Keratinocyte (primary cell): ENCODE results near the gene MYH15. TPM values are rescaled to one million over a fixed set of nuclear protein-coding genes. Genes with fewer than 3 reads are reported as not detected.

Experiments
- DNase-seq: peaks from one replicate; pipeline ENCODE4 v3.0.0-alpha.2; 2011; ENCODE audit warnings: low read depth, missing footprints, low spot score
- FAIRE-seq: peaks from 2 replicates; lab custom pipeline; 2011; peaks lifted over from hg19 to GRCh38; lab: Jason Lieb, UNC
- H2AFZ ChIP-seq: 2 replicates; pipeline ENCODE4 v1.6.0; 2012; ENCODE audit warnings: low read length, control low read depth, inconsistent platforms; ENCODE audit not compliant: control insufficient read depth
- H3K27ac ChIP-seq: 2 replicates; pipeline ENCODE4 v1.5.1; 2011; ENCODE audit warnings: low read length; ENCODE audit not compliant: control insufficient read depth, insufficient read depth
- H3K27me3 ChIP-seq: 3 replicates; pipeline ENCODE4 v1.6.0; 2011; ENCODE audit warnings: low read length; ENCODE audit not compliant: control insufficient read depth, insufficient read depth; ENCODE audit errors: extremely low read depth
- H3K36me3 ChIP-seq, 2 experiments: 2 replicates in 1 of 2; 3 replicates in 1 of 2; pipeline ENCODE4 v1.5.1; 2011; ENCODE audit warnings: low read length in 2 of 2, mild to moderate bottlenecking in 1 of 2; ENCODE audit not compliant: control insufficient read depth in 2 of 2, insufficient read depth in 2 of 2; ENCODE audit errors: extremely low read depth in 1 of 2
- H3K4me1 ChIP-seq: 3 replicates; pipeline ENCODE4 v1.5.1; 2011; ENCODE audit warnings: low read length; ENCODE audit not compliant: control insufficient read depth, insufficient read depth; ENCODE audit errors: extremely low read depth
- H3K4me2 ChIP-seq: 3 replicates; pipeline ENCODE4 v1.6.0; 2011; ENCODE audit warnings: low read depth, low read length; ENCODE audit not compliant: control insufficient read depth, insufficient read depth; ENCODE audit errors: extremely low read depth
- H3K4me3 ChIP-seq, 3 experiments: fragments of 200-600 bp in 1 of 3; sonication (generic) in 1 of 3; 2 replicates in 2 of 3; 3 replicates in 1 of 3; pipeline ENCODE4 v1.5.1; 2011 to 2016; ENCODE audit warnings: low read length in 3 of 3, mild to moderate bottlenecking in 3 of 3, control low read depth in 2 of 3, inconsistent platforms in 1 of 3, low read depth in 1 of 3, mixed read lengths in 1 of 3, mixed run types in 1 of 3, moderate library complexity in 1 of 3; ENCODE audit not compliant: control insufficient read depth in 2 of 3, insufficient read depth in 2 of 3; ENCODE audit errors: extremely low read depth in 1 of 3
- H3K79me2 ChIP-seq: 2 replicates; pipeline ENCODE4 v1.6.0; 2012; ENCODE audit warnings: low read length; ENCODE audit not compliant: control insufficient read depth, insufficient read depth
- H3K9ac ChIP-seq: 3 replicates; pipeline ENCODE4 v1.6.0; 2011; ENCODE audit warnings: low read length; ENCODE audit not compliant: control insufficient read depth, insufficient read depth; ENCODE audit errors: extremely low read depth
- H3K9me1 ChIP-seq: 3 replicates; pipeline ENCODE4 v1.6.0; 2011; ENCODE audit warnings: low read length; ENCODE audit not compliant: control insufficient read depth, insufficient read depth; ENCODE audit errors: extremely low read depth
- H3K9me3 ChIP-seq: 2 replicates; pipeline ENCODE4 v1.5.1; 2012; ENCODE audit warnings: low read depth, low read length; ENCODE audit not compliant: control insufficient read depth
- H4K20me1 ChIP-seq: 3 replicates; pipeline ENCODE4 v1.6.0; 2011; ENCODE audit warnings: low read length; ENCODE audit not compliant: control insufficient read depth, insufficient read depth; ENCODE audit errors: extremely low read depth
- EZH2 ChIP-seq: IDR thresholded peaks from one replicate; pipeline ENCODE4 v1.6.1; 2012; ENCODE audit warnings: inconsistent platforms, mild to moderate bottlenecking, low read length, moderate library complexity
- dilution Hi-C: fragments of 300-500 bp; cut with MboI; formaldehyde crosslinking; loops from one replicate; pipeline ENCODE4 v1.7.0; 2020; ENCODE audit warnings: low sequenced_read_pairs; ENCODE audit not compliant: extremely low pct_ligation_motif_present
- polyA plus RNA-seq, 5 experiments: library from polyadenylated mRNA; depleted of rRNA in 3 of 5; stranded (reverse) in 3 of 5; stranded (forward) in 1 of 5; unstranded in 1 of 5; fragments of >200 nt; gene quantifications; 1 replicate in 1 of 5; 2 replicates in 3 of 5; 3 replicates in 1 of 5; pipeline versions ENCODE4 v1.2.1 to v1.2.3, GENCODE V29; 2011 to 2012; ENCODE audit warnings: missing spikeins in 2 of 5, low read depth in 1 of 5, low replicate concordance in 1 of 5
- TF ChIP-seq, protein P1 (sequence below), 3 experiments: IDR thresholded peaks in 1 of 3; conservative IDR thresholded peaks in 1 of 3; optimal IDR thresholded peaks in 1 of 3; 2 replicates in 2 of 3; 3 replicates in 1 of 3; pipeline versions ENCODE3 to v1.5.1; 2011; ENCODE audit warnings: low read length in 3 of 3, mild to moderate bottlenecking in 3 of 3, moderate library complexity in 2 of 3, control low read depth in 1 of 3, inconsistent platforms in 1 of 3; ENCODE audit not compliant: insufficient read depth in 2 of 3; ENCODE audit errors: extremely low read depth in 1 of 3

Gene MYH15
- polyA plus RNA-seq, 1 donor (not counting 4 experiments of a cell fraction or from before 2014, with no cell fraction given), result 0.87 TPM

DNA sequence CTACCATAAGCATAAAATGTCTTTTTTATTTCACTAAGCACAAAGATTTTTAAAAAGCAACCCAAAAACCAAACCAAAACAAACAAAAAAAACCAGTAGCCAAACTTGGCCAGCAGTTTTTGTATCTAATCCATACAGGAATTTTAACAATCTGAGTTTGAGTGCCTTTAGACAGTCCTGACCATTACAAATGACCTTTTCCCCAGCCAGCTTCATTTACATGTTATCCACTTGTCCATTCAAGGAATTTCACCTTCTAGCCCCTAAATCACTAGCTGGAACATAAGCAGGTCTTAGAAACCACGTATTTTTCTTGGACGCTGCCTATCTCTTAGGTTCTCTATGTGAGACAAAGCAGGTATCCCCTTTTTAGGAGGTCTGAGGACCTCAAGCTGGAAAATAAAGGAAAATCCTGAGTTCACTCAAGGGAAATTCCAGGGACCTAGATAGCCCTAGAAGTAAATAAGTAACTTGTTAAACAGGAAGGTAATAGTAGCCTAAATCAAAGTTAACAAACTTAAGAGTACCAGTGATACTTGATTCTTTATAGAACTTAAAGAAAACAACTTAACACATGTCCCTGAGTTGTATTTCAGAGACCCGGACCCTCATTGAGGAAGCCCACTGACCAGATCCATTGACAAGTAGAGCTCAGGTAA is 44.6 kb upstream of the MYH15 start:
- Histone ChIP-seq H3K4me3 (no peak overlapping the region), H3K9me3 (no peaks in the 10 kb centered on the region), H2AFZ (no peak overlapping the region), H3K79me2 (no peaks in the 10 kb centered on the region), H4K20me1 (no peaks in the 10 kb centered on the region), H3K27me3 (no peaks in the 10 kb centered on the region), H3K36me3 (peaks cover 0 to 1% of the 10 kb centered on the region in 2 experiments), H3K4me1 (no peaks in the 10 kb centered on the region), H3K9me1 (no peaks in the 10 kb centered on the region), H3K27ac (no peak overlapping the region), H3K4me2 (no peak overlapping the region), H3K9ac (no peak overlapping the region)
- DNase-seq (no peak), FAIRE-seq (no peak)
- TF ChIP-seq, protein P1, sequence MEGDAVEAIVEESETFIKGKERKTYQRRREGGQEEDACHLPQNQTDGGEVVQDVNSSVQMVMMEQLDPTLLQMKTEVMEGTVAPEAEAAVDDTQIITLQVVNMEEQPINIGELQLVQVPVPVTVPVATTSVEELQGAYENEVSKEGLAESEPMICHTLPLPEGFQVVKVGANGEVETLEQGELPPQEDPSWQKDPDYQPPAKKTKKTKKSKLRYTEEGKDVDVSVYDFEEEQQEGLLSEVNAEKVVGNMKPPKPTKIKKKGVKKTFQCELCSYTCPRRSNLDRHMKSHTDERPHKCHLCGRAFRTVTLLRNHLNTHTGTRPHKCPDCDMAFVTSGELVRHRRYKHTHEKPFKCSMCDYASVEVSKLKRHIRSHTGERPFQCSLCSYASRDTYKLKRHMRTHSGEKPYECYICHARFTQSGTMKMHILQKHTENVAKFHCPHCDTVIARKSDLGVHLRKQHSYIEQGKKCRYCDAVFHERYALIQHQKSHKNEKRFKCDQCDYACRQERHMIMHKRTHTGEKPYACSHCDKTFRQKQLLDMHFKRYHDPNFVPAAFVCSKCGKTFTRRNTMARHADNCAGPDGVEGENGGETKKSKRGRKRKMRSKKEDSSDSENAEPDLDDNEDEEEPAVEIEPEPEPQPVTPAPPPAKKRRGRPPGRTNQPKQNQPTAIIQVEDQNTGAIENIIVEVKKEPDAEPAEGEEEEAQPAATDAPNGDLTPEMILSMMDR (optimal IDR thresholded peaks at IDR 0.05 in 1 of 3, IDR thresholded peaks at IDR 0.05 in 1 of 3, conservative IDR thresholded peaks at IDR 0.05 in 1 of 3; ENCODE audit: extremely low read depth in 1 of 3, insufficient read depth in 2 of 3, low read length in 3 of 3), result no peak
- TF ChIP-seq EZH2, result no peak
- dilution Hi-C loops, result no loop called here

DNA sequence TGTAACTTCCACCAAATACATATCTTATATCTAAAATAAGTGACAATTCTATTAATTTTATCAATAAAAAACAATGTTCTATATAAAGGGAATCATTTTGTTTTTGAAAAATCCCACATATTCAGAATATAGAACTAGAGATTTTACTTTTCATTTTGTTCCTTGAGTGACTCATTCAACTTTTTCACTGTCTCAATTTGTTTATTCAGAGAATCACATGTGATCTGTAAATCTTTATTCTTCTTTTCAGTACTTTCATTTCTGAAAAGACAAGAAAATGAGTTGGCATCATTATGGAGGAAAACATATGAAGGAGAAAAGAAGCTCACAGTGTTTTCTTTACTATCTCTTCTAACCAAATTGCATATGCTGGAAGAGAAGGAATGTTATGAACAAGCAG is 43.8 kb upstream of the MYH15 start:
- dilution Hi-C loops, result no loop called here
- Histone ChIP-seq H3K27ac (no peak overlapping the region), H4K20me1 (no peaks in the 10 kb centered on the region), H3K79me2 (no peaks in the 10 kb centered on the region), H3K4me3 (no peak overlapping the region), H3K4me2 (no peak overlapping the region), H3K9me1 (no peaks in the 10 kb centered on the region), H3K4me1 (no peaks in the 10 kb centered on the region), H3K27me3 (no peaks in the 10 kb centered on the region), H3K9ac (no peak overlapping the region), H3K36me3 (peaks cover 0 to 1% of the 10 kb centered on the region in 2 experiments), H3K9me3 (no peaks in the 10 kb centered on the region), H2AFZ (no peak overlapping the region)
- DNase-seq, result no peak
- TF ChIP-seq, protein P1 (optimal IDR thresholded peaks at IDR 0.05 in 1 of 3, IDR thresholded peaks at IDR 0.05 in 1 of 3, conservative IDR thresholded peaks at IDR 0.05 in 1 of 3; ENCODE audit: extremely low read depth in 1 of 3, insufficient read depth in 2 of 3, low read length in 3 of 3), result no peak
- no peak for TF ChIP-seq EZH2
- no peak for FAIRE-seq
